Measurements from ENCODE around the gene HDLBP. TPM values are rescaled to one million over a fixed set of nuclear protein-coding genes. Genes with fewer than 3 reads are reported as not detected.

HDLBP gene, protein sequence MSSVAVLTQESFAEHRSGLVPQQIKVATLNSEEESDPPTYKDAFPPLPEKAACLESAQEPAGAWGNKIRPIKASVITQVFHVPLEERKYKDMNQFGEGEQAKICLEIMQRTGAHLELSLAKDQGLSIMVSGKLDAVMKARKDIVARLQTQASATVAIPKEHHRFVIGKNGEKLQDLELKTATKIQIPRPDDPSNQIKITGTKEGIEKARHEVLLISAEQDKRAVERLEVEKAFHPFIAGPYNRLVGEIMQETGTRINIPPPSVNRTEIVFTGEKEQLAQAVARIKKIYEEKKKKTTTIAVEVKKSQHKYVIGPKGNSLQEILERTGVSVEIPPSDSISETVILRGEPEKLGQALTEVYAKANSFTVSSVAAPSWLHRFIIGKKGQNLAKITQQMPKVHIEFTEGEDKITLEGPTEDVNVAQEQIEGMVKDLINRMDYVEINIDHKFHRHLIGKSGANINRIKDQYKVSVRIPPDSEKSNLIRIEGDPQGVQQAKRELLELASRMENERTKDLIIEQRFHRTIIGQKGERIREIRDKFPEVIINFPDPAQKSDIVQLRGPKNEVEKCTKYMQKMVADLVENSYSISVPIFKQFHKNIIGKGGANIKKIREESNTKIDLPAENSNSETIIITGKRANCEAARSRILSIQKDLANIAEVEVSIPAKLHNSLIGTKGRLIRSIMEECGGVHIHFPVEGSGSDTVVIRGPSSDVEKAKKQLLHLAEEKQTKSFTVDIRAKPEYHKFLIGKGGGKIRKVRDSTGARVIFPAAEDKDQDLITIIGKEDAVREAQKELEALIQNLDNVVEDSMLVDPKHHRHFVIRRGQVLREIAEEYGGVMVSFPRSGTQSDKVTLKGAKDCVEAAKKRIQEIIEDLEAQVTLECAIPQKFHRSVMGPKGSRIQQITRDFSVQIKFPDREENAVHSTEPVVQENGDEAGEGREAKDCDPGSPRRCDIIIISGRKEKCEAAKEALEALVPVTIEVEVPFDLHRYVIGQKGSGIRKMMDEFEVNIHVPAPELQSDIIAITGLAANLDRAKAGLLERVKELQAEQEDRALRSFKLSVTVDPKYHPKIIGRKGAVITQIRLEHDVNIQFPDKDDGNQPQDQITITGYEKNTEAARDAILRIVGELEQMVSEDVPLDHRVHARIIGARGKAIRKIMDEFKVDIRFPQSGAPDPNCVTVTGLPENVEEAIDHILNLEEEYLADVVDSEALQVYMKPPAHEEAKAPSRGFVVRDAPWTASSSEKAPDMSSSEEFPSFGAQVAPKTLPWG (N-terminal part only)
- 100 to 1,000 TPM; 648 to 790 TPM for total RNA-seq
- polyA plus RNA-seq (ENCODE audit: insufficient read depth, low read depth, low replicate concordance), result 600 TPM
- long read RNA-seq, donor 1, full-length matches to known transcripts, result 31 of 343 reads
- long read RNA-seq, donor 1, partial matches to known transcripts, result 312 of 343 reads
- long read RNA-seq, donor 1, other reads (novel, unspliced or antisense), result 0 of 343 reads
- long read RNA-seq, donor 2, full-length matches to known transcripts, result 21 of 98 reads
- long read RNA-seq, donor 2, partial matches to known transcripts, result 77 of 98 reads
- long read RNA-seq, donor 2, other reads (novel, unspliced or antisense), result 0 of 98 reads

DNA sequence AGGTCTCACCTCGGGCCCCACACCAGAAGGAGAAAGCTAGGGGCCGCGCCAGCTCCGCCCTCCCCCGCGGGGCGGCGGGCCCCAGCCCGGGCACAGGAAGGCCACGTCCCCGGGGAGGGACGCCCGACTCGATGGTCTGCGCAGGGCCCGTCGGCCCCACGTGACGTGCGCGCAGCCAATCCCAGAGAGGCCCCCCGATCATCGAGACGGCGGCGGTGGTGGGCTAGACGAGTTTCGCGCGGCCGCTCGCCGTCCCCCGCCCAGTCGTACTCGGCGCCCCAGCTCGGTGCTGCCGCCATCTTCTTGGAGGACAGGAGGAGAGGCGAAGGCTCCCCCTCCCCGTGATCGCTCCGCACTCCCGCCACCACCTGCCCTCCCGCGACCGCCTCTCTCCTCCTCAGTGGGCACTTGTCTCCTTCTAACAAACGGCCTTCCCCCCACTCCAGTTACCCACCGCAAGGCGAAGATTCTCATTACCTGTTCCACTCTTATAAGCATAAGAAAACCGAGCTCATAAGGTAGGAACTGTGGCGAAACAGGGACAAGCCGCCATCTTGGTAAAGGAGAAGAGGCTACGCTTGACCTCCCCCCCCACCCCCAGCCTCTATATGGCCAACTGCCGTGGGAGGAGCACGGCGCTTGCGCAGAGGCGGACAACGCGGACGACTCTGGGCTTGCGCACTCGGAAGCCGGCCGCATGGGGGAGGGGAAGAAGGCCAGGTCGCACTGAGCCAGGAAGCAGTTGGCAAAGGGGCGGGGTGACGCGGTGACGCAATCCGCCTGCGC, at the start of gene HDLBP:
TSS of gene HDLBP (minus strand) at position 580 of the 786 bp plus-strand sequence. CDS start 48,803 bp downstream, outside the sequence.
- peak; percentile 99 for DNase-seq
- Histone ChIP-seq H3K4me1 (peaks cover 22% of the 10 kb centered on the region), H3K27me3 (no peaks in the 10 kb centered on the region), H3K27ac (peak within 1 kb of the TSS; percentile 98 to 99), H3K9me3 (no peaks in the 10 kb centered on the region), H3K36me3 (ENCODE audit: low read depth, missing control alignments) (no peaks in the 10 kb centered on the region), H3K4me3 (peak within 1 kb of the TSS; percentile 90 to 94)
- peak; percentile 2 for TF ChIP-seq POLR2A (IDR thresholded peaks at IDR 0.05)
- TF ChIP-seq, protein P1, sequence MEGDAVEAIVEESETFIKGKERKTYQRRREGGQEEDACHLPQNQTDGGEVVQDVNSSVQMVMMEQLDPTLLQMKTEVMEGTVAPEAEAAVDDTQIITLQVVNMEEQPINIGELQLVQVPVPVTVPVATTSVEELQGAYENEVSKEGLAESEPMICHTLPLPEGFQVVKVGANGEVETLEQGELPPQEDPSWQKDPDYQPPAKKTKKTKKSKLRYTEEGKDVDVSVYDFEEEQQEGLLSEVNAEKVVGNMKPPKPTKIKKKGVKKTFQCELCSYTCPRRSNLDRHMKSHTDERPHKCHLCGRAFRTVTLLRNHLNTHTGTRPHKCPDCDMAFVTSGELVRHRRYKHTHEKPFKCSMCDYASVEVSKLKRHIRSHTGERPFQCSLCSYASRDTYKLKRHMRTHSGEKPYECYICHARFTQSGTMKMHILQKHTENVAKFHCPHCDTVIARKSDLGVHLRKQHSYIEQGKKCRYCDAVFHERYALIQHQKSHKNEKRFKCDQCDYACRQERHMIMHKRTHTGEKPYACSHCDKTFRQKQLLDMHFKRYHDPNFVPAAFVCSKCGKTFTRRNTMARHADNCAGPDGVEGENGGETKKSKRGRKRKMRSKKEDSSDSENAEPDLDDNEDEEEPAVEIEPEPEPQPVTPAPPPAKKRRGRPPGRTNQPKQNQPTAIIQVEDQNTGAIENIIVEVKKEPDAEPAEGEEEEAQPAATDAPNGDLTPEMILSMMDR (IDR thresholded peaks at IDR 0.05), result peak in 2 of 3 experiments; percentile 1 to 4
- WGBS, 2 donors, result 0 to 2% methylated on average over 28 to 65 of the region's 73 CpGs
- intact Hi-C loops (cut with DNase I; ENCODE audit: low total_unique reads), result loop anchor here (2.0 kb wide), 1 partner anchor 42 kb away; no protein-coding TSS in a partner anchor

DNA sequence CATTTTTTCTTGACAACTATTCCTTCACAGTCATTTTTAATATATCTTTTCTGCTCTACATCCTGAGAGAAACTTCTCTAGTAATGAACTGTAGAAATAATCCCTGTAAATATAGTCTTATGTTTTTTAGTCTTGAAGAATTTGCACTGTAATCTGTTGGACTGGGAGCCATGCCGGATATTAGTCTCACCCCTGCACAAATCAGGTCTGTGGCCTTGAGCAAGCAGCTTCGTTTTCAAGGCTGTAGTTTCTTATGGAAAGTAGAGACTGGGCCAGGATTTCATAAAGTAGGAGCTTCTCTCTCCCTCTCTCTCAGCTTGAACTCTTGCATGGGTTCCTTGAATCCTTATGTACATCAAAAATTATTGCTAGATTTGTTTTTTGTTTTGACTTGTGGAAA, 49.3 kb upstream of the HDLBP start:
- 23 to 32% methylated on average over 2 of the region's 2 CpGs for WGBS, 2 donors
- TF ChIP-seq, protein P1 (IDR thresholded peaks at IDR 0.05), result no peak
- Histone ChIP-seq H3K4me1 (peaks cover 18% of the 10 kb centered on the region), H3K27me3 (no peaks in the 10 kb centered on the region), H3K36me3 (ENCODE audit: low read depth, missing control alignments) (no peaks in the 10 kb centered on the region), H3K27ac (peak overlapping the region in 1 of 2 donors; percentile 25), H3K4me3 (no peak overlapping the region), H3K9me3 (no peaks in the 10 kb centered on the region)
- intact Hi-C loops (cut with DNase I; ENCODE audit: low total_unique reads), result no loop called here
- peak; percentile 51 for DNase-seq

DNA sequence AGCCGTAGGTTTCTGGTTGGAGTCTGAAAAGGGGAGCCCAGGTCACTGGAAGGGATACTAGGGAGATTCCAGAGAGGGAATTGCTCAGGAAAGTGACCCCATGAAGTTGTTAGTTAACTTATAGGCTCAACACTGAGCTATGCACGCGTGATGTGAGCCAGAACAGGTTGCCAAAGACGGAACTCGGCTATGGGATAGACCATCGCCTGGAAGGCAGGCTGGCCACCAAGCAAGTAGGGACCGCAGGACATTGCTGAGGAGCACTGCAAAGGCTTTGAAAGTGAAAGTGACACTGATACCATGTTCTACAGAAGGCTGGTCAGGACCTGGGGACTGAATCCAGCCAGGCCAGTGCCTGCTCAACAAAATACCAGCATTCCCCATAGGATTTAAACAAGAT, 48.0 kb upstream of the HDLBP start:
- intact Hi-C loops (cut with DNase I; ENCODE audit: low total_unique reads), result no loop called here
- TF ChIP-seq, protein P1 (IDR thresholded peaks at IDR 0.05), result no peak
- Histone ChIP-seq H3K4me3 (no peak overlapping the region), H3K9me3 (no peaks in the 10 kb centered on the region), H3K27ac (peak overlapping the region in 1 of 2 donors; percentile 3), H3K4me1 (peaks cover 18% of the 10 kb centered on the region), H3K27me3 (no peaks in the 10 kb centered on the region), H3K36me3 (ENCODE audit: low read depth, missing control alignments) (no peaks in the 10 kb centered on the region)
- 58 to 68% methylated on average over 7 of the region's 7 CpGs for WGBS, 2 donors
- DNase-seq, result no peak

Measured in testis (tissue), 5 donors.